ENCODE measurements around the gene MAST4.
"Not testable (repeated sequence)": the region's sequence is repeated elsewhere in the genome, so short reads cannot be mapped to it uniquely, and the experiment has no call there.

Gene MAST4

GRCh38 chr5:66810151-66810550, 214.0 kb downstream of the MAST4 start:
- no peak for DNase-seq (ENCODE audit: low spot score)

GRCh38 chr5:66810848-66811261, 214.7 kb downstream of the MAST4 start:
- no peak for DNase-seq (ENCODE audit: low spot score)

GRCh38 chr5:66812291-66812690, 216.1 kb downstream of the MAST4 start:
- no peak for DNase-seq (ENCODE audit: low spot score)

- DNase-seq (ENCODE audit: low spot score): no peak
Measured at GRCh38 chr5:66813306-66813705, 217.1 kb downstream of the MAST4 start.

GRCh38 chr5:66814146-66814991, 218.2 kb downstream of the MAST4 start:
- peak; percentile 54 for DNase-seq (ENCODE audit: low spot score)

GRCh38 chr5:66818304-66818934, 222.2 kb downstream of the MAST4 start:
- DNase-seq (ENCODE audit: low spot score): no peak

GRCh38 chr5:66818935-66819328, 222.7 kb downstream of the MAST4 start:
- DNase-seq (ENCODE audit: low spot score): no peak

- DNase-seq (ENCODE audit: low spot score): no peak
Measured at GRCh38 chr5:66820630-66821207, 224.5 kb downstream of the MAST4 start.

GRCh38 chr5:66821688-66822429, 225.7 kb downstream of the MAST4 start:
- no peak for DNase-seq (ENCODE audit: low spot score)

- not testable (repeated sequence) for DNase-seq (ENCODE audit: low spot score)
Measured at GRCh38 chr5:66822906-66823305, 226.7 kb downstream of the MAST4 start.

GRCh38 chr5:66824476-66824875, 228.3 kb downstream of the MAST4 start:
- DNase-seq (ENCODE audit: low spot score): no peak

GRCh38 chr5:66826263-66826662, 230.1 kb downstream of the MAST4 start:
- DNase-seq (ENCODE audit: low spot score): no peak

GRCh38 chr5:66826696-66827095, 230.5 kb downstream of the MAST4 start:
- DNase-seq (ENCODE audit: low spot score): no peak

GRCh38 chr5:66828046-66828547, 231.9 kb downstream of the MAST4 start:
- no peak for DNase-seq (ENCODE audit: low spot score)

- peak; percentile 91 for DNase-seq (ENCODE audit: low spot score)
Measured at GRCh38 chr5:66828548-66829357, 232.6 kb downstream of the MAST4 start.

GRCh38 chr5:66829358-66829674, 233.1 kb downstream of the MAST4 start:
- peak; percentile 47 for DNase-seq (ENCODE audit: low spot score)

GRCh38 chr5:66829826-66830225, 233.6 kb downstream of the MAST4 start:
- peak; percentile 56 for DNase-seq (ENCODE audit: low spot score)

- peak; percentile 26 for DNase-seq (ENCODE audit: low spot score)
Measured at GRCh38 chr5:66830636-66831035, 234.4 kb downstream of the MAST4 start.

GRCh38 chr5:66839636-66840185, 243.5 kb downstream of the MAST4 start:
- no peak for DNase-seq (ENCODE audit: low spot score)

- no peak for DNase-seq (ENCODE audit: low spot score)
Measured at GRCh38 chr5:66840511-66841013, 244.4 kb downstream of the MAST4 start.

- DNase-seq (ENCODE audit: low spot score): no peak
Measured at GRCh38 chr5:66841264-66841663, 245.1 kb downstream of the MAST4 start.

Measured in pons (tissue), 1 donor.